RKO (cell line): Measurements from ENCODE around the gene ARL3.
"Not testable (repeated sequence)": the region's sequence is repeated elsewhere in the genome, so short reads cannot be mapped to it uniquely, and the experiment has no call there.

ENCODE experiments used
- DNase-seq: peaks from one replicate; pipeline ENCODE4 v3.0.0-alpha.2; 2016; ENCODE audit warnings: low spot score

ARL3 gene, protein sequence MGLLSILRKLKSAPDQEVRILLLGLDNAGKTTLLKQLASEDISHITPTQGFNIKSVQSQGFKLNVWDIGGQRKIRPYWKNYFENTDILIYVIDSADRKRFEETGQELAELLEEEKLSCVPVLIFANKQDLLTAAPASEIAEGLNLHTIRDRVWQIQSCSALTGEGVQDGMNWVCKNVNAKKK

DNA sequence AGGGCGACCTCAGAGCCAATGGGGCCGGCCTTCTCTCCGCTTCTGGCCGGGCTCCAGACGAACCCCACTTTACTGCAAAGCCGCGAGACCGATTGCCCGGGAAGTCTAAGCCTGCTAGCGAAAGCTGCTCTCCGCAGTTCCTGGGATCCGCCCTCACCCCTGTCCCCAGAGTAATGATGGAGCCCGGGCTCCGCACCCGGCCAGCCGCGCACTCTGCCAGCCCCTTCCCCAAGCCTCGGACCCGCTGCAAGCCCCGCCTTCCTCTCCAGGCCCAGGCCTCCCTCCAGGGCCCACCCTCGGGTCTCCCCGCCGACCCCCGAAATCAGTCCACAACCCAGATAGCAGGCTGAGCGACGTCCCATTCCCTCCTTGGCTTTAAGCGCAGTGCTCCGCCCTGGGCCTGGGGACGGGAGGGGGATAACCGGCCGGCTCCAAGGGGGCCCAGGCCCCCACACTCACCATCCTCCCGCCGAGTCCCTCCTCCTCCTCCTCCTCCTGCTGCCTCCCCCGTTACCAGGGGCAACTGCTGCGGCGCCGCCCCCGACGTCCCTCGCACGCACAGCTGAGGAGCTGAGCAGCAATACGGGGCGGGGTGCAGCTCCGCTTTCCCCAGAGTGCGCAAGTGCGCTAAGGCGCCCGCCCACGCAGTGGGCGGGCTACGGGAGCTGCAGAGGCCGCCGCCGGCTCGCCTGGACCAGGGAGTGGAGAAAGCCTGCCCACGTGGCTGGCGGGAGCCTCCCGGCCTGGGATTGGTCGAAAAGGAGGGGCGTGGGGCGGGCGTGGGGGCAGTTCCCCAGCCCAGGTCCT is at the start of gene ARL3:
ARL3 (minus strand) TSS at position 584 of the 807 bp plus-strand sequence; CDS start at position 462, 122 bp downstream.
- peak; percentile 99 for DNase-seq

DNA sequence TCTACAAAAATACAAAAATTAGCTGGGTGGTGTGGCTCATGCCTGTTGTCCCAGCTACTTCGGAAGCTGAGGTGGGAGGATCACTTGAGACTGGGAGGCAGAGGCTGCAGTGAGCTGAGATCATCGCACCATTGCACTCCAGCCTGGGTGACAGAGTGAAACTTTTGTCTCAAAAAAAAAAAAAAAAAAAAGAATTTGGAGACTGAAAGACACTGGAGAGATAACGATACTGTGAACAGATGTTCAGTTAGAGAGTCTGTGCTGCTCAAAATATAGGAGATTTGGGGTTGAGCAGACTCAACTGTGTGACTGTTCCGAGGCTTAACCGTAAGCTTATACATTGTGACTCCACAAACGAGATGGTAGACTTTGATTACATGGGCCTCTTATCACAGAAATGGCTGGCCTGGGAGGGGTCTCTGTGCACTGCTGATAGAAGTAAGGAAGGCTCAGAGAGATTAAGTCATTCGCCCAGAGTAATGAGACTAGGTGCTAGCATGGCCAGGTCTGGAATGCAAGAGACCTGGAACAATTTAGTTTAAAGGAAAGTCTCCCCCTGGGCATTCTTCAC is 48.9 kb upstream of the ARL3 start:
- DNase-seq, result no peak

DNA sequence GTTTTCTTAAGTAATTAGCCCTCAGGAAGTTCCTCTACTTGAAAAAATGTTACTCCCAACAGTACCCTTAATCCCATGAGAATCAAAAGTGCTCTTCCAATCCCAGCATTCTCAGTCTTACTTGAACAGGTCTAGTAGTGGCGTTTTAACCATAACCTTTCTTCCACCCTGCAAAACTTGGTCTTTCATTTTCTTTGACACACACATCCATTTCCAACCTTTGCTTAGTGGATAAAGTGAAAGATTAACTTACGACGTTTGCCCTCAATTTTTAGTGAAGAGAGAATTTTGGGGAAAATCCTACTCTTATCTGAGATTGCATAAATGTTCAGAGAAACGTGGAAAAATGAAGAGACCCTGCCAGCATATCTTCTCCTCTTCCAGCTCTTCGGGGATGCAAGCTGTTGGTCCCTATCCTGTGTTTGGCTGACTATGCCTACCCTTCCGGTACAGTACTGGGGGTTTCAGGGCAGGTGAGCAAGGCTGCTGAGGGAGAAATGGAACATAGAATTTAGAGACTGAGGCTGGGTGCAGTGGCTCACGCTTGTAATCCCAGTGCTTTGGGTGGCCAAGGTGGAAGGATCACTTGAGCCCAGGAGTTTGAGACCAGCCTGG is 48.3 kb upstream of the ARL3 start:
- DNase-seq, result no peak

DNA sequence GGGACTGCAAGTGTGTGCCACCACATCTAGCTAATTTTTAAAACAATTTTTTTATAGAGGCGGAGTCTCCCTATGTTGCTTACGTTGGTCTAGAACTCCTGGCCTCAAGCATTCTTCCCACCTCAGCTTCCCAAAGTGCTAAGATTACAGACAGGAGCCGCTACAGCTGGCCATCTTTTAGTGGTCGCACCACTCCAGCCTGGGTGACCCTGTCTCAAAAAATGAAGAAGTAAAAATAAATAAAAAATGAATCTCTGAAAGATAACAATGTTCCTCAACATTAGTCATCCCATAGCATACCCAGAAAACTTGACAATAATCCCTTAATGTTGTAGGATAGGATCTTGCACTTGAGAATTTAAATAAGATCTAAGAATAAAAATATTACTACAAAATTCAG is 47.8 kb upstream of the ARL3 start:
- DNase-seq, result no peak

DNA sequence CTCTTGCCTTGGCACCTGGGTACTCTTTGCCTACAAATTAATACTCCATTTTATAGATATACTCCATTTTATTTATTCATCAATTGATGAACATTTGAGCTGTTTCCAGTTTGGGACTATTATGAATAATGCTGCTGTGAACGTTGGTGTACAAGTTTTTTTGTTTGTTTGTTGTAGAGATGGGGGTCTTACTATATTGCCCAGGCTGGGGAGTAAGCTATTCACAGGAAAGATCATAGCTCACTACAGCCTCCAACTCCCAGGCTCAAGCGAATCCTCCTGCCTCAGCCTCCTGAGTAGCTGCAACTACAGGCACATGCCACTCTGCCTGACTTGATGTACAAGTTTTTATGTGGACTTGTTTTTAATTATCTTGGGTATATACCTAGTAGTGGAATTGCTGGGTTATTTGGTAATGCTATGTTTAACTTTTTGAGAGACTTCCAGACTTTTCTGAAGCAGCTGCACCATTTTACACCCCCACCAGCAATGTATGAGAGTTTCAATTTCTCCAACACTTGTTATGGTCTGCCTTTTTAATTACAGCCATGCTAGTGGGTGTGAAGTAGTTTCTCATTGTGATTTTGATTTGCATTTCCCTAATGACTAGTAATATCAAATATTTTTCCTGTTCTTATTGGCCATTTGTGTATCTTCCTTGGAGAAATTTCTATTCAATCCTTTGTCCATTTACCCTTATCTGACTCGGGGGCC is 45.5 kb upstream of the ARL3 start:
- DNase-seq, result no peak

DNA sequence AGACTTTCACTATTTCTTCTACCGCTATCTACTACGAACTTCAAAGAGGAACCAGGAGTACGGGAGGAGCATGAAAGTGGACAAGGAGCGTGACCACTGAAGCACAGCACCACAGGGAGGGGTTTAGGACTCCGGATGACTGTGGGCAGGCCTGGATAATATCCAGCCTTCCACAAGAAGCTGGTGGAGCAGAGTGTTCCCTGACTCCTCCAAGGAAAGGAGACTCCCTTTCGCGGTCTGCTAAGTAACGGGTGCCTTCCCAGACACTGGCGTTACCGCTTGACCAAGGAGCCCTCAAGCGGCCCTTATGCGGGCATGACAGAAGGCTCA is 44.7 kb upstream of the ARL3 start:
- DNase-seq, result not testable (repeated sequence)

GRCh38 chr10:102758240-102758932 is 44.2 kb upstream of the ARL3 start:
- DNase-seq, result no peak

- no peak for DNase-seq
Measured at GRCh38 chr10:102757323-102757722, 43.1 kb upstream of the ARL3 start.

DNA sequence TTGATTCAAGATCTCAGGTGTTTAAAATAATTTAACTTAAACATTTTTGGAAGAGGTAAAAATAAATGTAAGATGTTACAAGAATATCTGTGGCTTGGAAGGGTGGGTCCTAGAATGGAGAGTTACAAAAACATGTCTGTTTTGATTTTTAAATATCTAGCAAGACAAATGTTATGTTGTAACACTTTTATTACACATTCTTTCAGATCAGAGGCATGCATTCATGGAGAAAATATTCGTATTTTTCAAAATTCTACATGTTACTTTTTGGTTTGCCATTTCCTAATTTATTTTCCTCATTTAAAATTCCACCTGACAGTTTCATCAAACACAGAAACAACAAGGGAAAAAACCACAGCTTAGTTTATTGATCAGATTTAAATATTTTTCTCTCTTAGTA is 39.5 kb upstream of the ARL3 start:
- DNase-seq, result no peak

DNA sequence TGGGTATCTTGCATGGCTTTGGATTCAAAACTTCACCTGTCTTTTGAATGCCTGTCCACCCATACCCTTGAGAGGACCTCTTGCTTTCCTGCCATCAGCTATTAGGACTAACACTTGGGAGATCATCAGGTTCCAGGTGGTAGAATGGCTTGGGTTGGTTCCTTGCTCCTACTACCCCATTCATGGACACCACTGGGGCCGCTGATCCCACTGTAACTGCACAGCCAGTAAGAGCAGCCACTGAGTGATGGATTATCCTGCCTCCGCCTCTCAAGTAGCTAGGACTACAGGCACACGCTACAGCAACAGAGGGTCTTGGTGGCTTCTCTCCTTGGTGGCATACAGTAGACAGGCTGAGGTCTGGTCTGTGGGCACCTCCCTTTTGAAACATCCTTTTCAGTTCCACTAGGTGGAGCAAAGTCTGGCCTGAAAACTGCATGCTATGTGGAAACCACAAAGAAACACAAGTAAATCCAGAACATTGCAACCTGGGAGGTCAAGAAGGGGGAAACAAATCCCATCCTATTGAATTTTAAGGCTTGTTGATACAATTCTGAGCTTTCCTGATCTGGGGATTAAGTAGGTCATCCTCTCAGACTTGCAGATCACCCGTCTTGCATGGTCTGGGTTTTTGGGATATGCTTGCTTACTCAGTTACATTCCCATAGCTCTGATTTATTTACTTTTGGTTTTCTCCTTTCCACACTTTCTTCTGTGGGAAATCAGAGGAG is 38.9 kb upstream of the ARL3 start:
- DNase-seq, result peak; percentile 51

- DNase-seq, result no peak
Measured at GRCh38 chr10:102752266-102752930, 38.2 kb upstream of the ARL3 start.

- DNase-seq, result no peak
Measured at GRCh38 chr10:102745157-102745556, 31.0 kb upstream of the ARL3 start.

DNA sequence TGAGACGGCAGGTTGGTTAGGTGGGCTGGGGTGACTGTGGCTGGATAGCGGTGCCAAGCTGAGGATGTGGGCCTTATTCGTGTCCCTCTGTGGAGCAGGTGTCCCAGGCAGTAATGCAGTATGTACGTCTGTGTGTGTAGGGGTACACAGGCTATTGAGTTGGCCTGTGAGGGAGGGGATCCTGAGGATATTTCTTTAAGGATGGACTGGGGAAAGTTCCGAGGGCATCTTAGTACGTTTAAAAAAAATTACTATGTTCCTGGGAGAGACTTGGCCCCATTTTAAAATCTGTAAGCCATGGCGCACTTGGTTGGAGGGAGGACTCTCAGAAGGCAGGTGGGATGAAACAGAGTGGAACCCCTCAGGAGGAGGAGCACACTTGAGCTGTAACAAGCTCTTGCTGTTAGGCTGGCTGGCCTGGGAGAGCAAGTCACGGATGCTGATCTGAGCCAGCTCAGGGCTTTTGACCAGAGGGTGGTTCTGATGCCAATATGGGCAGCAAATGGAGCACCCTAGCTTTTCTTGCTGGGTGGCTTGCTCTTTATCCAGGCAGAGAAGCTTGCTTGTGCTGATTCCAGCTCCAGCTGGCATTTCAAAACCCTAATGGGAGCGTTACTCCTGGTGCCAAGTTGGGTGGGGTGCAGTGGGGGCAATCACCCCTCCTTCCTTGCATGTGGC is 30.3 kb upstream of the ARL3 start:
- DNase-seq, result peak; percentile 44

DNA sequence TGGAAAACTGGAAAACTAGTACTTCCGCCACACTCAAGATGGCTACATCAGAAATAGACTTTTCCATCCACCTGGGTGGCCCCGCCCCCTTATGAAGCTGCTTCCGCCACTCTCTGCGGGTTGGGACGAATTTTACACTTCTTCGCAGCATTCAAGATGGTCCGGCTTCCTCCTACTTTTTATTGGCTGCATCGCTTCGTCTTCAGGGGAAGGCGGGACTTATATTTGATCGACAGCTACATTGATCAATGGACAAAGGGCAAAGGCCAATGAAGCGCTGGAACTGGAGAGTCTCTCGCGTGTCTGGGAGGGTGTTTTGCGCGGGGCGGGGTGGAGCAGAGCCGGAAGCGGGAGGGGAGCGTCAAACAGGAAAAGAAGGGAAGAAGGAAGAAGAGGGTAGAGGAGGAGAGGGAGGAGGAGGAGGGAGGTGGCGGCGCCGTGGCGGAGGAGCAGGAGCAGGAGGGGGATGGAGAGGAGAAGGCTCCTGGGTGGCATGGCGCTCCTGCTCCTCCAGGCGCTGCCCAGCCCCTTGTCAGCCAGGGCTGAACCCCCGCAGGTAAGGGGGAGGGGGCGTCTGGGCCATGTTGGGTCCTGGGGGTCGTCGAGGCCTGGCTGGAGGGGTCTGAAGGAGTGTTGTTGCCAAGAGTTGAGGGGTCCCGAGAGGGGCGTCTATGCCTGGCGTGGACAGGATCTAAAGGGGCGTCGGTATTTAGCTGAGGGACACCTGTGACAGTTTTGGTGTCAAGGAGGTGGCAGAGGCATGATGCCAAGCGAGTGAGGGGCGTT is 29.6 kb upstream of the ARL3 start, which contains the start of gene WBP1L:
WBP1L (plus strand) TSS at position 361 of the 786 bp plus-strand sequence; CDS start at position 467, 106 bp downstream.
- DNase-seq, result peak; percentile 99

- no peak for DNase-seq
Measured at GRCh38 chr10:102743078-102743587, 28.9 kb upstream of the ARL3 start.

DNA sequence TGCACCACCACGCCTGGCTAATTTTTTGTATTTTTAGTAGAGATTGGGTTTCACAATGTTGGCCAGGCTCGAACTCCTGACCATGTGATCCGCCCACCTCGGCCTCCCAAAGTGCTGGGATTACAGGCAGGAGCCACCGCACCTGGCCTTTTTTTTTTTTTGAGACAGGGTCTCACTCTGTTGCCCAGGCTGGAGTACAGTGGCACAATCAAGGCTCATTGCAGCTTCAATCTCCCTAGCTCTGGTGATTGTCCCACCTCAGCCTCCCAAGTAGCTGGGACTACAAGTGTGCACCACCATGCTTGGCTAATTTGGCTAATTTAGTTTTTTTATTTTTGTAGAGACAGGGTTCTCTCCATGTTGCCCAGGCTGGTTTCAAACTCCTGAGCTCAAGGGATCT is 28.1 kb upstream of the ARL3 start:
- DNase-seq, result not testable (repeated sequence)

- no peak for DNase-seq
Measured at GRCh38 chr10:102741726-102742237, 27.6 kb upstream of the ARL3 start.

DNA sequence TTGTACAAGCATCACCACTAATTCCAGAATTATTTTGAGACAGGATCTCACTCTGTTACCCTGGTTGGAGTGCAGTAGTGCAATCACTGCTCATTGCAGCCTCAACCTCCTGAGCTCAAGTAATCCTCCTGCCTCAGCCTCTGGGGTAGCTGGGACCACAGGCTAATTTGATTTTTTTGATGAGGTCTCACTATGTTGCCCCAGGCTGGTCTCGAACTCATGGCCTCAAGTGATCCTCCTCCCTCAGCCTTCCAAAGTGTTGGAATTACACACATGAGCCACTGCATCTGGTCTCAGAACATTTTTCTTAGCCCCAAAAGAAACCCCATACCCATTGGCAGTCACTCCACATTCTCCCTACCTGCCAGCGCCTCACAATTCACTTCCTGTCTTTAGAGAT is 26.0 kb upstream of the ARL3 start:
- DNase-seq, result no peak
